ENCODE results near the gene ASCC3.
"Not testable (repeated sequence)": the region's sequence is repeated elsewhere in the genome, so short reads cannot be mapped to it uniquely, and the experiment has no call there.

The ASCC3 gene

GRCh38 chr6:100886076-100886475, 4.9 kb upstream of the ASCC3 start:
- no peak for DNase-seq

- no peak for DNase-seq
These were observed 2.2 kb upstream of the ASCC3 start for GRCh38 chr6:100883347-100883746.

- DNase-seq, result peak in 1 of 2 donors; percentile 57
These were observed 545 bp upstream of the ASCC3 start for GRCh38 chr6:100881707-100882040.

- DNase-seq, result no peak
These were observed 828 bp downstream of the ASCC3 start for GRCh38 chr6:100880149-100880852.

GRCh38 chr6:100879317-100879716, 1.8 kb downstream of the ASCC3 start:
- DNase-seq, result no peak

GRCh38 chr6:100877851-100878250, 3.3 kb downstream of the ASCC3 start:
- DNase-seq, result no peak

- no peak for DNase-seq
These were observed 4.9 kb downstream of the ASCC3 start for GRCh38 chr6:100876251-100876650.

GRCh38 chr6:100865525-100865924, 15.6 kb downstream of the ASCC3 start:
- DNase-seq, result no peak

- DNase-seq, result no peak
These were observed 19.1 kb downstream of the ASCC3 start for GRCh38 chr6:100862063-100862462.

- no peak for DNase-seq
These were observed 25.0 kb downstream of the ASCC3 start for GRCh38 chr6:100856146-100856545.

GRCh38 chr6:100851819-100852218, 29.3 kb downstream of the ASCC3 start:
- DNase-seq, result no peak

GRCh38 chr6:100850174-100850573, 31.0 kb downstream of the ASCC3 start:
- DNase-seq, result no peak

- no peak for DNase-seq
These were observed 34.9 kb downstream of the ASCC3 start for GRCh38 chr6:100846276-100846675.

- no peak for DNase-seq
These were observed 35.5 kb downstream of the ASCC3 start for GRCh38 chr6:100845676-100846075.

- DNase-seq, result no peak
These were observed 41.7 kb downstream of the ASCC3 start for GRCh38 chr6:100839419-100839818.

GRCh38 chr6:100838011-100838410, 43.1 kb downstream of the ASCC3 start:
- no peak for DNase-seq

GRCh38 chr6:100833972-100834574, 47.1 kb downstream of the ASCC3 start:
- no peak for DNase-seq

- not testable (repeated sequence) for DNase-seq
These were observed 52.0 kb downstream of the ASCC3 start for GRCh38 chr6:100829077-100829595.

- no peak for DNase-seq
These were observed 58.1 kb downstream of the ASCC3 start for GRCh38 chr6:100823041-100823440.

- no peak for DNase-seq
These were observed 63.1 kb downstream of the ASCC3 start for GRCh38 chr6:100818066-100818465.

- no peak for DNase-seq
These were observed 71.1 kb downstream of the ASCC3 start for GRCh38 chr6:100810015-100810414.

- no peak for DNase-seq
These were observed 71.8 kb downstream of the ASCC3 start for GRCh38 chr6:100809346-100809745.

GRCh38 chr6:100808638-100809275, 72.4 kb downstream of the ASCC3 start:
- no peak for DNase-seq

- no peak for DNase-seq
These were observed 74.8 kb downstream of the ASCC3 start for GRCh38 chr6:100806296-100806695.

Data from hippocampal formation (tissue), 2 donors.